Muscle layer of duodenum (tissue), 2 donors: ENCODE results near the gene MND1.
"Not testable (repeated sequence)": the region's sequence is repeated elsewhere in the genome, so short reads cannot be mapped to it uniquely, and the experiment has no call there.

ENCODE experiments used
- H3K27ac ChIP-seq: one replicate; pipeline ENCODE4 v1.7.0; 2013; ENCODE audit warnings: mild to moderate bottlenecking, low read length
- H3K27me3 ChIP-seq: one replicate; pipeline ENCODE4 v1.7.0; 2013; ENCODE audit warnings: low read depth, mild to moderate bottlenecking, control low read depth, low read length
- H3K36me3 ChIP-seq, 2 donors: one replicate each; pipeline ENCODE4 v1.7.0; 2013; ENCODE audit warnings: low read length in 2 of 2, control low read depth in 1 of 2, mild to moderate bottlenecking in 1 of 2; ENCODE audit not compliant: insufficient read depth in 2 of 2, control insufficient read depth in 1 of 2
- H3K4me1 ChIP-seq, 2 donors: one replicate each; pipeline ENCODE4 v1.7.0; 2013; ENCODE audit warnings: low read length in 2 of 2, mild to moderate bottlenecking in 2 of 2, control low read depth in 1 of 2, moderate library complexity in 1 of 2; ENCODE audit not compliant: insufficient read depth in 2 of 2, control insufficient read depth in 1 of 2
- H3K4me3 ChIP-seq, 2 donors: one replicate each; pipeline ENCODE4 v1.7.0; 2013; ENCODE audit warnings: low read length in 2 of 2, low read depth in 1 of 2, mild to moderate bottlenecking in 1 of 2
- H3K9me3 ChIP-seq, 2 donors: one replicate each; pipeline ENCODE4 v1.7.0; 2013; ENCODE audit warnings: low read length in 2 of 2, control low read depth in 1 of 2, mild to moderate bottlenecking in 1 of 2; ENCODE audit not compliant: control insufficient read depth in 1 of 2
- donor health status: healthy.

Gene MND1

DNA sequence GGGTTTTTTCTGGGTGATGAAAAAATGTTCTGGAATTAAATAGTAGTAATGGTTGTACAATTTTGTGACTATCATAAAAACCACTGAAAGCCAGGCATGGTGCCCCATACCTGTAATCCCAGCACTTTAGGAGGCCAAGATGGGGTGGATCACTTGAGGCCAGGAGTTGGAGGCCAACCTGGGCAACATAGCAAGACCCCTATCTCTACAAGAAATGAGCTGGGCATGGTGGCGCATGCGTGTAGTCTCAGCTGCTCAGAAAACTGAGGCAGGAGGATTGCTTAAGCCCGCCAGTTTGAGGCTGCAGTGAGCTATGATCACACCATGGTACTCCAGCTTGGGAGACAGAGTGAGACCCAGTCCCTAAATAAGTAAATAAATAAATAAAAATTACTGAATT is 63.4 kb downstream of the MND1 start:
- H3K36me3 ChIP-seq = no peaks in the 10 kb centered on the region
- H3K9me3 ChIP-seq = no peaks in the 10 kb centered on the region
- no peak overlapping the region for H3K27ac ChIP-seq
- no peaks in the 10 kb centered on the region for H3K27me3 ChIP-seq
- H3K4me3 ChIP-seq = no peak overlapping the region
- H3K4me1 ChIP-seq = peaks cover 0 to 7% of the 10 kb centered on the region in 2 donors

DNA sequence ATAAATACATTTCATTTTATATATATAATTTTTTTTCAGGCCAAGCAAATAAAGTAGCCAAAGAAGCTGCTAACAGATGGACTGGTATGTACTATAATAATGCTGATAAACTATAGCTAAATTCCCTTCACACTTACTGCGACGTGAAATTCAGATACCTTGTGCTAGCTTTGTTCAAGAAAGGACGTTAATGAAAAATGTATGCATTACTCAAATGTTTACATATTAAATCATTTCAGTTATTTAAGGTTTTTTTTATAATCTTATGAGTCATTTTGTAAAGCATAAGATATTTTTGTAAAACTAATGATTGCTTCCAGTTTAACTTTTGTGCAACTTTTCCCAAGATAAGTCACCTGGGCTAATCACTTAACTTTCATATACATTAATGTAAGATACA is 64.4 kb downstream of the MND1 start:
- no peak overlapping the region for H3K4me3 ChIP-seq
- H3K27me3 ChIP-seq = no peaks in the 10 kb centered on the region
- no peaks in the 10 kb centered on the region for H3K9me3 ChIP-seq
- no peak overlapping the region for H3K27ac ChIP-seq
- peaks cover 0 to 7% of the 10 kb centered on the region in 2 donors for H3K4me1 ChIP-seq
- H3K36me3 ChIP-seq = no peaks in the 10 kb centered on the region

DNA sequence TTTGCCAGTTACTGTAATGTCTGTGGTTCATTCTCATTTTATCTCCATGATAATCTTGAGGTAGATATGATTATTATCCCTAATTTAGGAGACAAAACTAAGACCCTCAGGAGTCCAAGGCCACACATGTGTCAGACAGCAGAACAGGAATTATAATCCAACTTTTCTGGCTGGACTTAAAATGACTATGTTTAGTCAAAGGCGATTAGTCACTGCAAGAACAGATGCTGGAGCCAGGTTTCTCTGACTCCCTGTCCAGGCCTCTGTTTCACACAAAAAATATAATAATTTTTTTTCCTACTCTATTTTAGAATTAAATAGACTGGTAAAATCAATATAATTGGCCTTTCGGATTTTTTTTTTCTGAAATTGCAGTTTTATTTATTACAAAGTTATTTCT is 64.9 kb downstream of the MND1 start:
- H3K27me3 ChIP-seq = no peaks in the 10 kb centered on the region
- H3K4me3 ChIP-seq = no peak overlapping the region
- H3K27ac ChIP-seq = no peak overlapping the region
- no peaks in the 10 kb centered on the region for H3K36me3 ChIP-seq
- no peaks in the 10 kb centered on the region for H3K9me3 ChIP-seq
- peaks cover 0 to 7% of the 10 kb centered on the region in 2 donors for H3K4me1 ChIP-seq

DNA sequence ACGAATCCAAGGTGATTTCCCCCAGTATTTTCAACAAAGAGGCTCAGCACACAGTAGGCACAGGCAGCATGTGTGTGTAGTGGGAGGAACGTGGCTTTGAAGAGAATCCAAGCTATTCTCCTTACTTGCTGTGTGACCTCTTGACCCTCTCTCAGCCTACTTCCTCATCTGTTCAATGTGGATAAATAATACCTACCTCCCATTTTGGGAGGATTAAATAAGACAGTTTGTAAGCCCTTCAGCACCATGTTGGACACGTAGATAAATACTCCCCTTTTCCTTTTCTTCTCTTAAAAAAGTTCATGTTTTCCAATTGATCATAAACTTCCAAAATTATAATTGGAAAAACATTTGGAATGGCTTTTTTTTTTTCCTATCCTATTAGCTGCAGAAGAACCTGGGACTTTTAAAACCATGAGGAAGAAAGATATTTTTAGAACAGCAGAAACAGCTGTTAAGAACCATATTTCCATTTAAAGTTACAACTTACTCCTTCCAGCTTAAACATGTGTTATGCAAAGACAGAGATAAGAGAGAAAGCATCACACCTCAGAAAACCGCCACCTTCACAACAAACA is 65.5 kb downstream of the MND1 start:
- H3K27ac ChIP-seq = no peak overlapping the region
- H3K9me3 ChIP-seq = no peaks in the 10 kb centered on the region
- no peak overlapping the region for H3K4me3 ChIP-seq
- peaks cover 0 to 7% of the 10 kb centered on the region in 2 donors for H3K4me1 ChIP-seq
- H3K27me3 ChIP-seq = no peaks in the 10 kb centered on the region
- H3K36me3 ChIP-seq = no peaks in the 10 kb centered on the region

DNA sequence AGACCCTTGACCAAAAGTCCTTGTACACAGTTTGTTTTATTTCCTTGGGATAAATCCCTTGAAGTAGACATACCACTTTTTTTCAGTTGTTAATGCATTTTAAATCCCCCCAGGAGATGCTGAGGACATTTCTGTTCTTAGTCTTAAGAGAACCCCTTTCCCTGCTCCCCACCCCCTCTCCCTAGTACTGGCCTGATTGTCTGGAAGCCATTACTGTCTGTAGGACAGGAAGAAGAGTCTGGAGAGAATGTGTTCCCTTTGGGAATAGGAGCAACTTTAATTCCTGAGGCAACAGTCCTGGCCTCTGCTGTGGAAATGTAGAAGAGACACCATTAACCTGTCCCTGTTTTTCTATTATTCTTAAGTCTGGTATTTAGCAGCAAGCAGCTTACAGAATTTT is 69.4 kb downstream of the MND1 start:
- Histone ChIP-seq H3K36me3 (no peaks in the 10 kb centered on the region), H3K4me1 (peaks cover 0 to 7% of the 10 kb centered on the region in 2 donors), H3K27me3 (no peaks in the 10 kb centered on the region), H3K27ac (no peak overlapping the region), H3K9me3 (no peaks in the 10 kb centered on the region), H3K4me3 (no peak overlapping the region)

DNA sequence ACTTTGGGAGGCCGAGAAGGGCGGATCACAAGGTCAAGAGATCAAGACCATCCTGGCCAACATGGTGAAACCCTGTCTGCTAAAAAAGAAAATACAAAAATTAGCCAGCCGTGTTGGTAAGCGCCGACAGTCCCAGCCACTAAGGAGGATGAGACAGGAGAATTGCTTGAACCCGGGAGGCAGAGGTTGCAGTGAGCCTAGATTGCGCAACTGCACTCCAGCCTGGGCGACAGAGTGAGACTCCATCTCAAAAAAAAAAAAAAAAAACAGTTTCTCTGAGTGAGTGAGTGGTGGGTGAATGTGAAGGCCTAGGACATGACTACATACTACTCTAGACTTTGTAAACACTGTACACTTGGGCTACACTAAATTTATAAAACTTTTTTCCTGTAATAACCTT is 72.0 kb downstream of the MND1 start:
- not testable (repeated sequence) for H3K4me3 ChIP-seq, H3K36me3 ChIP-seq, H3K4me1 ChIP-seq, H3K27me3 ChIP-seq, H3K9me3 ChIP-seq, H3K27ac ChIP-seq

DNA sequence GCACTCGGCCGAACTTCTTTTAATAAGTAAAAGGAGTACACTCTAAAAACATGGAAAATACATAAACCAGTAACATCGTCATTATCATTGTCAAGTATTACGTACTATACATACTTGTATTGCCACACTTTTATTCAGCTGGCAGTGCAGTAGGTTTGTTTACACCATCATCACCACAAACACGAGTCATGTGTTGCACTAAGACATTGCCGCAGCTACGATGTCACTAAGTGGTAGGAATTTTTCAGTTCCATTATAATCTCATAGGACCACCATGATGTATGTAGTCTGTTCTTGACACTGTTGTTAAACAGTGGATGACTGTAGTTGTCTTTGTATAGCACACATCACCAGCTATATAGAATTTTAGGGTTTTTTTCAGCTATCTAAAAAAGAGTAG is 73.6 kb downstream of the MND1 start:
- Histone ChIP-seq H3K27me3 (no peaks in the 10 kb centered on the region), H3K36me3 (no peaks in the 10 kb centered on the region), H3K27ac (no peak overlapping the region), H3K9me3 (no peaks in the 10 kb centered on the region), H3K4me3 (no peak overlapping the region), H3K4me1 (no peaks in the 10 kb centered on the region)

DNA sequence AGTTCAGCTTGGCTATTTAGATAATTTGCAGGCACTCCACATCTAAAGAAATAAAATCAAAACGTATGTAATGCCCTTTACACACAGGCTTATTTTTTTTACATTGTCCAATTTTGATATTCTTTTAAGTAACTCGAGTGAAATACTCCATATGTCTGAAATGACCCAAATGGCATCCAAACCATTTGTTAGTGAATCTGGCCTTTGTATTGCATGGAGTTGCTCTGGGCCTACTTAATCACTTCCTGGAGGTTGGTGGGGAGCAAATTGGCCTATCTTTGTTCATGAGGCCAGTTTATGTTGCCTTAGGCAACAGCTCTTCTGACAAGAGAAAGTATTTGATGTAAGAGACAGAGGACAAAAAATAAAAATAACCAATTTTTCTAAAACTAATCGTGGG is 74.1 kb downstream of the MND1 start:
- H3K4me1 ChIP-seq = no peaks in the 10 kb centered on the region
- H3K27me3 ChIP-seq = no peaks in the 10 kb centered on the region
- no peaks in the 10 kb centered on the region for H3K9me3 ChIP-seq
- no peaks in the 10 kb centered on the region for H3K36me3 ChIP-seq
- no peak overlapping the region for H3K4me3 ChIP-seq
- no peak overlapping the region for H3K27ac ChIP-seq

DNA sequence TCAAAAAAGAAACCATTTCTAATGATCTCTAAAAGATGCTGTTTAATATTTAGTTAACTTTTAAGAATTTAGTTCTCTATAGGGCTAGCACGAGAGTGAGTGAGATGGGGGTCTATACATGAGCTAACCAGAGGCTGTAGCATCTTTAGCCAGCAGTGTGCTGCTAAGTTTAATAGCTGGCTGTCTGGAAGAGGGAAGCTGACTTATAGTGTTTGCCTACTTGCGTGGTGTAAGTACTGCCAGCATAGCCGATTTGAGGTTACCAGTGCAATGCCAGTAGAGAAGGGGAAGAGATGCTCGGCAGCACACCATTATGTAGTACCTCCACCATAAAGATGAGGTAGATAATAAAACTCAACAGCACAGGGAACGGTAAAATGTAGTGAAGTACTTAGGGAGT is 74.5 kb downstream of the MND1 start:
- H3K27ac ChIP-seq = no peak overlapping the region
- H3K4me3 ChIP-seq = no peak overlapping the region
- no peaks in the 10 kb centered on the region for H3K36me3 ChIP-seq
- no peaks in the 10 kb centered on the region for H3K4me1 ChIP-seq
- H3K9me3 ChIP-seq = no peaks in the 10 kb centered on the region
- H3K27me3 ChIP-seq = no peaks in the 10 kb centered on the region

DNA sequence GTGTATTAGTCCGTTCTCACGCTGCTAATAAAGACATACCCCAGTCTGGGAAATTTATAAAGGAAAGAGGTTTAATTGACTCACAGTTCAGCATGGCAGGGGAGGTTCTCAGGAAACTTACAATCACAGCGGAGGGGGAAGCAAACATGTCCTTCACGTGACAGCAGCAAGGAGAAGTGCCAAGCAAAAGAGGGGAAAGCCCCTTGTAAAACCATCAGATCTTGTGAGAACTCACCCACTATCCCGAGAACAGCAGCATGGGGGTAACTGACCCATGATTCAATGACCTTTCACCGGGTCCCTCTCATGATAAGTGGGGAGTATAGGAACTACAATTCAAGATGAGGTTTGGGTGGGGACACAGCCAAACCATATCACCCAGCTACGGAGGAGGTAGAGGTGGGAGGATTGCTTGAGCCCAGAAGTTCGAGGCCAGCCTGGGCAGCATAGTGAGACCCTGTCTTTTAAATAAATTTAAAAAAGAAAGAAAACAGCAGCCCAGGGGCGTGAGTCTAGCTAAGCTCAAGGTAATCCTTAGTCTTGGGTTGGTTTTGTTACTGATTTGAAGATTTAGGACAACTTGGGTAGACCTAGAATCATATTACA is 75.3 kb downstream of the MND1 start:
- Histone ChIP-seq H3K27ac (no peak overlapping the region), H3K27me3 (no peaks in the 10 kb centered on the region), H3K36me3 (no peaks in the 10 kb centered on the region), H3K4me3 (no peak overlapping the region), H3K4me1 (no peaks in the 10 kb centered on the region), H3K9me3 (no peaks in the 10 kb centered on the region)

DNA sequence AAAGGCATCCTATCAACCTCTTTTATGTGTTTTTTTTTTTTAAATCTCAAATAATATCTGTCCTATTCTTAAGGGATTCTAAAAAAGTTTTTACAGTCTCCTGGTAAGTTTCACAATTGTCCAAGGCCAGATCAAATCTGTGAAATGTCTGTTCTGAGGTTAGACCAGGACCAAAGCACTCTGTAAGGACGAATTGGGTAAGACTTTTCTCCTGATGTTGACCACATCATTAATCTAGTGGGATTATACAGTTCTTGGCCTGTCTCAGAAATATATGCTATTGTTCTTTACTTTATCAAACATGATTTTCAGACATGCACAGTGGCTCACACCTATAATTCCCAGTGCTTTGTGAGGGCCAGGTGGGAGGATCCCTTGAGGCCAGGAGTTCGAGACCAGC is 75.9 kb downstream of the MND1 start:
- Histone ChIP-seq H3K36me3 (no peaks in the 10 kb centered on the region), H3K27me3 (no peaks in the 10 kb centered on the region), H3K4me3 (no peak overlapping the region), H3K27ac (no peak overlapping the region), H3K9me3 (no peaks in the 10 kb centered on the region), H3K4me1 (no peaks in the 10 kb centered on the region)

DNA sequence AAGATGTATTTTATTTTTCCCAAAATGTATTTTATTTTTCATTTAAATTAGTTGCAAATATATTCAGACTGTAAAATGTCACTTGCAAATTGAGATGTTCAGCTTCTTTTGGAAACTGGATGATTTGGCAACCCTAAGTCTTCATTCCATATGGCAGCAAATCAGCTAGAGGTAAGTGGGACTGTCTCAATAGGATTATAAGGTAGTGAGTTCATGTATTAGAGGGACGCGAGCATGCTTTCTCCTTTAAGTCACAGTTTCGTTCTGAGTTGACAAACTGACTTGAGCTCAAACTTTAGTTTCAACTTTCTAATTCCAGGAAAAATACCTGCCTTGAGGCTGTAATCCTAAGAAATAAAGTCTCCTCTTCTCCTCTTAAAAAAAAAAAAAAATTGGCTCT is 77.5 kb downstream of the MND1 start:
- Histone ChIP-seq H3K9me3 (no peaks in the 10 kb centered on the region), H3K4me1 (no peaks in the 10 kb centered on the region), H3K36me3 (no peaks in the 10 kb centered on the region), H3K4me3 (no peak overlapping the region), H3K27me3 (no peaks in the 10 kb centered on the region), H3K27ac (no peak overlapping the region)
